ENCODE results near the gene CAMK2G.
"Not testable (repeated sequence)": the region's sequence is repeated elsewhere in the genome, so short reads cannot be mapped to it uniquely, and the experiment has no call there.

CAMK2G gene

DNA sequence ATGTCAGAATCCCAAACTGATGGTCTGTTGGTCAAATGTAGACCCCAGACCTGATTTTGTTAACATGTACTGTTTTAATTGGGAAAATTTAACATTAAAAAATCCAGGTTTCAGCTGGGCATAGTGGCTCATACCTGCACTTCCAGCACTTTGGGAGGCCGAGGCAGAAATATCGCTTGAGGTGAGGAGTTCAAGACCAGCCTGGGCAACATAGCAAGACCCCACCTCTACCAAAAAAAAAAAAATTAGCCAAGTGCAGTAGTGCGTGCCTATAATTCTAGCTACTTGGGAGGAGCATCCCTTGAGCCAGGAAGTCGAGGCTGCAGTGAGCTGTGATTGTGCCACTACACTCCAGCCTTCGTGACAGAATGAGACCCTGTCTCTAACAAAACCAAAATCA is 15.9 kb upstream of the CAMK2G start:
- H3K27ac ChIP-seq (ENCODE audit: low read length), result no peak overlapping the region
- H3K4me1 ChIP-seq (ENCODE audit: control insufficient read depth, insufficient read depth, low read length), result peaks cover 33% of the 10 kb centered on the region
- no peak overlapping the region for H3K4me3 ChIP-seq (ENCODE audit: low read length in 2 of 2)
- no peaks in the 10 kb centered on the region for H3K9me3 ChIP-seq (ENCODE audit: control insufficient read depth in 2 of 2, low read length in 2 of 2)
- no peak overlapping the region for H3K9ac ChIP-seq (ENCODE audit: low read length in 2 of 2)
- no peaks in the 10 kb centered on the region for H3K27me3 ChIP-seq (ENCODE audit: control insufficient read depth in 1 of 2, insufficient read depth in 2 of 2, low read length in 2 of 2)
- H3K36me3 ChIP-seq (ENCODE audit: control insufficient read depth in 2 of 2, insufficient read depth in 2 of 2, low read length in 2 of 2), result no peaks in the 10 kb centered on the region

GRCh38 chr10:73889416-73889815 is 15.1 kb upstream of the CAMK2G start:
- not testable (repeated sequence) for H3K9ac ChIP-seq (ENCODE audit: low read length in 2 of 2); H3K27ac ChIP-seq (ENCODE audit: low read length); H3K36me3 ChIP-seq (ENCODE audit: control insufficient read depth in 2 of 2, insufficient read depth in 2 of 2, low read length in 2 of 2); H3K4me3 ChIP-seq (ENCODE audit: low read length in 2 of 2); H3K27me3 ChIP-seq (ENCODE audit: control insufficient read depth in 1 of 2, insufficient read depth in 2 of 2, low read length in 2 of 2); H3K9me3 ChIP-seq (ENCODE audit: control insufficient read depth in 2 of 2, low read length in 2 of 2)
- peaks cover 33% of the 10 kb centered on the region for H3K4me1 ChIP-seq (ENCODE audit: control insufficient read depth, insufficient read depth, low read length)

DNA sequence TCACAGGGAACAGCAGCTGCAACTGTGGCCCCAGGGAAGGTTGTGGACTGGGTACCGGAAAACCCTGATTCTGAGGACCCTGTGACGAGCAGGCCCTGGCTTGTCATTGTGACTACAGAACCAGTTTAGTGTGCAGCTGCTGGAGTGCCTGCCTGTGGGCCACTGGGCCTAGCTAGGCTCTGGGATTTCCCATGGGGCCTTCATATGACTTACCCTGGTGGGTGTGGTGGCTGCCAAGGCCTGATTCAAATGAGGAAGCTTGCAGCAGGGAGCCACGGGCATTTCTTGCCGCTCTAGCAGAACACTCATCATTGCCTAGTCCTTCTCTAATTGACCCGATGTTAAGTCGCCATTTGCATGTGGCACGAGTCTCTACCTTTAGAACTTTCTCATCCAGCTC is 14.7 kb upstream of the CAMK2G start:
- H3K4me1 ChIP-seq (ENCODE audit: control insufficient read depth, insufficient read depth, low read length), result peaks cover 33% of the 10 kb centered on the region
- no peaks in the 10 kb centered on the region for H3K36me3 ChIP-seq (ENCODE audit: control insufficient read depth in 2 of 2, insufficient read depth in 2 of 2, low read length in 2 of 2)
- H3K9me3 ChIP-seq (ENCODE audit: control insufficient read depth in 2 of 2, low read length in 2 of 2), result no peaks in the 10 kb centered on the region
- H3K9ac ChIP-seq (ENCODE audit: low read length in 2 of 2), result no peak overlapping the region
- H3K4me3 ChIP-seq (ENCODE audit: low read length in 2 of 2), result no peak overlapping the region
- H3K27ac ChIP-seq (ENCODE audit: low read length), result peak overlapping the region; percentile 95
- no peaks in the 10 kb centered on the region for H3K27me3 ChIP-seq (ENCODE audit: control insufficient read depth in 1 of 2, insufficient read depth in 2 of 2, low read length in 2 of 2)

GRCh38 chr10:73888514-73888913 is 14.2 kb upstream of the CAMK2G start:
- H3K4me3 ChIP-seq (ENCODE audit: low read length in 2 of 2), result no peak overlapping the region
- H3K27ac ChIP-seq (ENCODE audit: low read length), result peak overlapping the region; percentile 95
- peaks cover 33% of the 10 kb centered on the region for H3K4me1 ChIP-seq (ENCODE audit: control insufficient read depth, insufficient read depth, low read length)
- no peaks in the 10 kb centered on the region for H3K27me3 ChIP-seq (ENCODE audit: control insufficient read depth in 1 of 2, insufficient read depth in 2 of 2, low read length in 2 of 2)
- H3K36me3 ChIP-seq (ENCODE audit: control insufficient read depth in 2 of 2, insufficient read depth in 2 of 2, low read length in 2 of 2), result no peaks in the 10 kb centered on the region
- H3K9me3 ChIP-seq (ENCODE audit: control insufficient read depth in 2 of 2, low read length in 2 of 2), result no peaks in the 10 kb centered on the region
- H3K9ac ChIP-seq (ENCODE audit: low read length in 2 of 2), result peak overlapping the region in 1 of 2 donors; percentile 51

GRCh38 chr10:73887294-73888039 is 13.1 kb upstream of the CAMK2G start:
- H3K27me3 ChIP-seq (ENCODE audit: control insufficient read depth in 1 of 2, insufficient read depth in 2 of 2, low read length in 2 of 2), result no peaks in the 10 kb centered on the region
- peak overlapping the region; percentile 95 for H3K27ac ChIP-seq (ENCODE audit: low read length)
- peak overlapping the region in 1 of 2 donors; percentile 60 for H3K4me3 ChIP-seq (ENCODE audit: low read length in 2 of 2)
- H3K9me3 ChIP-seq (ENCODE audit: control insufficient read depth in 2 of 2, low read length in 2 of 2), result no peaks in the 10 kb centered on the region
- no peaks in the 10 kb centered on the region for H3K36me3 ChIP-seq (ENCODE audit: control insufficient read depth in 2 of 2, insufficient read depth in 2 of 2, low read length in 2 of 2)
- peak overlapping the region; percentile 1 to 66 for H3K9ac ChIP-seq (ENCODE audit: low read length in 2 of 2)
- H3K4me1 ChIP-seq (ENCODE audit: control insufficient read depth, insufficient read depth, low read length), result peaks cover 33% of the 10 kb centered on the region

- Histone ChIP-seq H3K9ac (ENCODE audit: low read length in 2 of 2) (peak overlapping the region; percentile 1 to 66), H3K4me3 (ENCODE audit: low read length in 2 of 2) (peak overlapping the region in 1 of 2 donors; percentile 60), H3K9me3 (ENCODE audit: control insufficient read depth in 2 of 2, low read length in 2 of 2) (no peaks in the 10 kb centered on the region), H3K36me3 (ENCODE audit: control insufficient read depth in 2 of 2, insufficient read depth in 2 of 2, low read length in 2 of 2) (no peaks in the 10 kb centered on the region), H3K27ac (ENCODE audit: low read length) (peak overlapping the region; percentile 95), H3K4me1 (ENCODE audit: control insufficient read depth, insufficient read depth, low read length) (peaks cover 33% of the 10 kb centered on the region), H3K27me3 (ENCODE audit: control insufficient read depth in 1 of 2, insufficient read depth in 2 of 2, low read length in 2 of 2) (no peaks in the 10 kb centered on the region)
Observed at GRCh38 chr10:73886661-73887293, 12.4 kb upstream of the CAMK2G start.

DNA sequence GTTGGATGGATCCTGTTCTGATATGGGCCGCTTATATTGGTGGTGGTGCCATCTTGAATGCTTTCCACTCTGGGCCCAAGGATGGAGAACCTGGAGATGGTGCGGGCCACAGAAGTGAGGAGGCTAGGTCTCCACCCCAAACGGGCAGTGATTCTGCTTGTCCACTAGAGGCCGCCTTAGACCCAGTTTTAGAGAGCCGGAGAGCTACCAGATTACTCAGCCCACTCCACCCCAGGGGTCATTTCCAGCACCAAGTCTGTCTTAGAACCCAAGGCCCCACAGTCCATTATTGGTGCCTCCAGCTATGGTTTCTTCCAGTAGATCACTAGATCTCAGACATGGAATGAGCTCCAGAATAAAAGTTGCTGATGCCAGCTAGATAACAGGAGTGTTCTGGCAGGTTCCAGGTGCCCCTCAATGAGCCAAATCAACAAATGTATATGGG is 11.8 kb upstream of the CAMK2G start:
- no peaks in the 10 kb centered on the region for H3K36me3 ChIP-seq (ENCODE audit: control insufficient read depth in 2 of 2, insufficient read depth in 2 of 2, low read length in 2 of 2)
- no peaks in the 10 kb centered on the region for H3K9me3 ChIP-seq (ENCODE audit: control insufficient read depth in 2 of 2, low read length in 2 of 2)
- no peak overlapping the region for H3K4me3 ChIP-seq (ENCODE audit: low read length in 2 of 2)
- H3K4me1 ChIP-seq (ENCODE audit: control insufficient read depth, insufficient read depth, low read length), result peaks cover 33% of the 10 kb centered on the region
- H3K9ac ChIP-seq (ENCODE audit: low read length in 2 of 2), result peak overlapping the region in 1 of 2 donors; percentile 47
- H3K27ac ChIP-seq (ENCODE audit: low read length), result peak overlapping the region; percentile 95
- H3K27me3 ChIP-seq (ENCODE audit: control insufficient read depth in 1 of 2, insufficient read depth in 2 of 2, low read length in 2 of 2), result no peaks in the 10 kb centered on the region

DNA sequence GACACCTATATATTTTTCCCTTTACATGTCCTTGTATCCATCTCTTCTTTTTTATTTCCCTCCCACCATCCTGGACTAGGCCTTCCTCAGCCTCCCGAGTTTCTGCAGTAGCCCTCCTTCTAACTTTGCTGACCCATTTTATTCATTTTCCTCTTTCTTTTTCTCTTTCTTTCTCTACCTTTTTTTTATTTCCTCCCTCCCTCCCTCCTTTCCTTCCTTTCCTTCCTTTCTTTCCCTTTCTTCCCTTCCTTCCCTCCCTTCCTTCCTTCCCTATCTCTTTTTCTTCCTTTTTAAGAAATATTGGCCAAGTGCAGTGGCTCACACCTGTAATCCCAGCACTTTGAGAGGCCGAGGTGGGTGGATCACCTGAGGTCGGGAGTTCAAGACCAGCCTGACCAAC is 9.7 kb upstream of the CAMK2G start:
- Histone ChIP-seq H3K27me3 (ENCODE audit: control insufficient read depth in 1 of 2, insufficient read depth in 2 of 2, low read length in 2 of 2) (no peaks in the 10 kb centered on the region), H3K27ac (ENCODE audit: low read length) (no peak overlapping the region), H3K4me3 (ENCODE audit: low read length in 2 of 2) (no peak overlapping the region), H3K9me3 (ENCODE audit: control insufficient read depth in 2 of 2, low read length in 2 of 2) (no peaks in the 10 kb centered on the region), H3K4me1 (ENCODE audit: control insufficient read depth, insufficient read depth, low read length) (peaks cover 31% of the 10 kb centered on the region), H3K36me3 (ENCODE audit: control insufficient read depth in 2 of 2, insufficient read depth in 2 of 2, low read length in 2 of 2) (no peaks in the 10 kb centered on the region), H3K9ac (ENCODE audit: low read length in 2 of 2) (no peak overlapping the region)

- Histone ChIP-seq H3K4me1 (ENCODE audit: control insufficient read depth, insufficient read depth, low read length) (peaks cover 6% of the 10 kb centered on the region), H3K27me3 (ENCODE audit: control insufficient read depth in 1 of 2, insufficient read depth in 2 of 2, low read length in 2 of 2) (no peaks in the 10 kb centered on the region), H3K4me3 (ENCODE audit: low read length in 2 of 2) (no peak overlapping the region), H3K9ac (ENCODE audit: low read length in 2 of 2) (no peak overlapping the region), H3K36me3 (ENCODE audit: control insufficient read depth in 2 of 2, insufficient read depth in 2 of 2, low read length in 2 of 2) (no peaks in the 10 kb centered on the region), H3K27ac (ENCODE audit: low read length) (no peak overlapping the region), H3K9me3 (ENCODE audit: control insufficient read depth in 2 of 2, low read length in 2 of 2) (no peaks in the 10 kb centered on the region)
Observed at GRCh38 chr10:73881221-73881919, 7.0 kb upstream of the CAMK2G start.

- no peaks in the 10 kb centered on the region for H3K36me3 ChIP-seq (ENCODE audit: control insufficient read depth in 2 of 2, insufficient read depth in 2 of 2, low read length in 2 of 2)
- H3K9ac ChIP-seq (ENCODE audit: low read length in 2 of 2), result peak overlapping the region in 1 of 2 donors; percentile 42
- peak overlapping the region; percentile 60 for H3K27ac ChIP-seq (ENCODE audit: low read length)
- H3K4me1 ChIP-seq (ENCODE audit: control insufficient read depth, insufficient read depth, low read length), result peaks cover 14% of the 10 kb centered on the region
- H3K9me3 ChIP-seq (ENCODE audit: control insufficient read depth in 2 of 2, low read length in 2 of 2), result no peaks in the 10 kb centered on the region
- H3K4me3 ChIP-seq (ENCODE audit: low read length in 2 of 2), result no peak overlapping the region
- H3K27me3 ChIP-seq (ENCODE audit: control insufficient read depth in 1 of 2, insufficient read depth in 2 of 2, low read length in 2 of 2), result no peaks in the 10 kb centered on the region
Observed at GRCh38 chr10:73879296-73880173, 5.2 kb upstream of the CAMK2G start.

Data from stomach smooth muscle (tissue), 2 donors.